ENCODE measurements around the gene ACE2.

The ACE2 gene

GRCh38 chrX:15524417-15524816 is 76.3 kb downstream of the ACE2 start:
- TF ChIP-seq, protein P1, sequence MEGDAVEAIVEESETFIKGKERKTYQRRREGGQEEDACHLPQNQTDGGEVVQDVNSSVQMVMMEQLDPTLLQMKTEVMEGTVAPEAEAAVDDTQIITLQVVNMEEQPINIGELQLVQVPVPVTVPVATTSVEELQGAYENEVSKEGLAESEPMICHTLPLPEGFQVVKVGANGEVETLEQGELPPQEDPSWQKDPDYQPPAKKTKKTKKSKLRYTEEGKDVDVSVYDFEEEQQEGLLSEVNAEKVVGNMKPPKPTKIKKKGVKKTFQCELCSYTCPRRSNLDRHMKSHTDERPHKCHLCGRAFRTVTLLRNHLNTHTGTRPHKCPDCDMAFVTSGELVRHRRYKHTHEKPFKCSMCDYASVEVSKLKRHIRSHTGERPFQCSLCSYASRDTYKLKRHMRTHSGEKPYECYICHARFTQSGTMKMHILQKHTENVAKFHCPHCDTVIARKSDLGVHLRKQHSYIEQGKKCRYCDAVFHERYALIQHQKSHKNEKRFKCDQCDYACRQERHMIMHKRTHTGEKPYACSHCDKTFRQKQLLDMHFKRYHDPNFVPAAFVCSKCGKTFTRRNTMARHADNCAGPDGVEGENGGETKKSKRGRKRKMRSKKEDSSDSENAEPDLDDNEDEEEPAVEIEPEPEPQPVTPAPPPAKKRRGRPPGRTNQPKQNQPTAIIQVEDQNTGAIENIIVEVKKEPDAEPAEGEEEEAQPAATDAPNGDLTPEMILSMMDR (IDR thresholded peaks at IDR 0.05): no peak

- TF ChIP-seq, protein P1 (IDR thresholded peaks at IDR 0.05): no peak
These were observed 77.7 kb downstream of the ACE2 start for GRCh38 chrX:15523088-15523487.

DNA sequence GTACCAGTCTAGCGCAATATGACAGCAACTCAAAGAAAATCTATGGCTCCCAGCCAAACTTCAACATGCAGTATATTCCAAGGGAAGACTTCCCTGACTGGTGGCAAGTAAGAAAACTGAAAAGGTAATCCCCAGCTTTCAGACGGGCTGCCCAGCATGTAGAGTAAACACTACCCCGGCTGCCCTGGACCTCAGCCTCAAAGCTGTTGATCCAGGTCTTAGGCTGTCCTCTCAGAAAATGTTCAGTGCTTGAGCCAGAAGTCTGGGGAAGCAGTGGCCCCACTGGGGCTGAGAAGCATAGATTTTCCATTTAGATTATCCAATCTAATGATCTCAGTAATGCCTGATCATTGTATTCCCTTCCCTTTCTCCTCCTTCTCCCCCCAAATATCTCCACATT is 78.3 kb downstream of the ACE2 start:
- TF ChIP-seq, protein P1 (IDR thresholded peaks at IDR 0.05): no peak

DNA sequence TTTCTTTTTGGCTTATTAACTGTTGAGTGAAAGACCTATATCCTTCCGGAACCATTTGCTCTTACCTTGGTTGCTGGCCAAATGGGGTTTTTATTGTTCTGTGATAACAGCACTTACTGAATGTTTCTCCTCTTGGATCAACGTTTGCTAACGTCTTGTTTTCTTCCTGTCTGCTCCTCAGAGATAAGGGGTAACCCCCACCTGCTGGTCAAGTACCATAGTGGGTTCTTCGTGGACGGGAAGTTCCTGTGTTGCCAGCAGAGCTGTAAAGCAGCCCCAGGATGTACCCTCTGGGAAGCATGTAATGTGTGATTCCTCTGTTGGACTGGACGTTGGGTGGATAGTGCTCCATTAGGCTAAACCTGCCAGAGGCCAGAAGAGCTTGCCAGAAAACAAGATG is 84.8 kb downstream of the ACE2 start:
- TF ChIP-seq, protein P1 (IDR thresholded peaks at IDR 0.05): no peak

- TF ChIP-seq, protein P1 (IDR thresholded peaks at IDR 0.05): no peak
These were observed 86.5 kb downstream of the ACE2 start for GRCh38 chrX:15514279-15514678.

DNA sequence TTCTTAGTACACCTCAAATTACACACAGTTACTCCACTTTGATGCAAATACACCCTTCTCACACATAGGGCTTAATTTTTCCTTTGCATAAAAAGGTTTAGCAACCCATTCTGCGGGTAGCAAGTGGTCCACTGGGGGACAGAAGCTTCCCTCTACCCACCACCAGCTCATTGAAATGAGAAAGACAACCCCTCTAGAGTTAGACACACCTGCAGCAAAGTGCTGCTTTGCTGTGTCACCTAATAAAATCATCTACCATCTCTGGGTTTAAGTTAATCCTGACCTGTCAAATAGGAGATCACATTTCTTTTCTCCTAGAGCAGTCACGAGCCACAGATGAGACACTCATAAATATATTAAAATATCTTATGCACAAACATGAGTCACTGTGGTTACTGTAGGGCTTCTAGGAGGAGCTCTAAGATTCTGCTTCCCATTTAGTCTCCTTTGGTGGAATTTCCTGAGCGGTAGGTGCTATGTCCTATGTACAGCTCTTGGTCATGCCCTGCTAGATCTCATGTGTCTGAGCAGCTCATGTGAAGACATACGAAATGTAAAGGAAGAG is 88.3 kb downstream of the ACE2 start:
- TF ChIP-seq, protein P1 (IDR thresholded peaks at IDR 0.05): no peak

DNA sequence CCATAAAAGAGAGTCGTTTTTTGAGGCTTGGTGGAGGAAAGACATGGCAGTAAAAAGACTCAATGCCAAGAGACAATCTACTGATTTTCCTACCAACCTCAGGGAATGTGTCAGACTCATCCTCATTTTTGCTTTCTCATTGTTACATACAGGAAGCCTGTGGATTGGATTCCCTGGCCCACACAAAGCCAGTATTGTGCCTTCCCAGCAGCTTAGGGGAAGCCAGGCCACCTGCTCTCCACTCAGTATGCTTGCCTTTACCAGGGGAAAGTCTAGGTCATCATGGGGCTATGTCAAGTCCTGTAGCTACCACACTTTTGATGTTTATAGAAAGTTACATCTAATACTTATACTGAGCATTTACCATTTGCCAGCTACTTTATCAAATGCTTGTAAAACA is 89.2 kb downstream of the ACE2 start:
- TF ChIP-seq, protein P1 (IDR thresholded peaks at IDR 0.05): no peak
